HG03039 (cell line): ENCODE results near the gene SYTL2.

Source experiments
- ATAC-seq: cut with Tn5 transposase; IDR thresholded peaks from one replicate; pipeline ENCODE4 v1.9.1; 2021; ENCODE audit warnings: mild to moderate bottlenecking, moderate library complexity; ENCODE audit not compliant: unreplicated experiment

Gene SYTL2

DNA sequence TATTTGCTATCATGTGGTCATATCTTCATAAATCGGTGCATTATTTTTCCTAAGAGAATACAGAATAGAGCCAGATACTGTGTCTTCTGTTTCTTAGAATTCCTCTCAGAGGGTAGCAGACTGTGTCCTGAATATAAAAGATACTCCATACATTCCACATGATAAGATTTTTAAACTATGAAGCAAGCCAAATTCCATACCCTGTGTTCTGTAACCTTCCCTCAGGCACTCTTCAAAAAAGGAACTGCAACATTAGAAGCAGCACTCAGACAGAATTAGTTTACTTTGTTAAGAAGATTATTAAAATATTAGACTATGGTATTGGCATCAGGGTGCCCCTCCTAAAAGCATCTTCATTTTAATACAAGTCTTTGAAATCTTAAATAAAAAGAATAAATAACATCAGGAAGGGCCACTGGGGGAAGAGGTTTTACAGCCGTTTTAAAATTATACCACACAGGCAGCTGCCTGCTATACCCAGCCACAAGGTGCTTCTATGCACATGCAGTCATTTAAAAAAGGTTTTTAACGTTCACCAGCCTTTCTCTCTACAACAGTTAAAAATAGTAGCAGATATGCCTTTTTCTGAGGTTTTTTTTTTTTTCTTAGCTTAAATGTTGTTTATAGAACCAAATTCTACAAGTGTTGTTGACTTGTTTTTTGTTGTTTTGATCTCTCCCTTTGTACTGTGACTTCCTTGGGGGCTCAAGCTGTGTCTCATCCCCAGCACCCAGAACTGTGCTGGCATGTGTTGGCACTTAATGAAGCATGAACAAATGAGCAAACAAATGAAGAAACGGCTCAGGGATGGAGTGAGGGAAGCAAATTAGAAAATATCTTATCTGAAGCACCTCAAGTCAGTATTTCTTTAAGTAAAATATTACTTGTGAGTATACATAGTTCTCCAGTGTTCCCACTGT is 70.2 kb downstream of the SYTL2 start:
- ATAC-seq: no peak

- no peak for ATAC-seq
Observed at GRCh38 chr11:85737738-85738137, 73.2 kb downstream of the SYTL2 start.

DNA sequence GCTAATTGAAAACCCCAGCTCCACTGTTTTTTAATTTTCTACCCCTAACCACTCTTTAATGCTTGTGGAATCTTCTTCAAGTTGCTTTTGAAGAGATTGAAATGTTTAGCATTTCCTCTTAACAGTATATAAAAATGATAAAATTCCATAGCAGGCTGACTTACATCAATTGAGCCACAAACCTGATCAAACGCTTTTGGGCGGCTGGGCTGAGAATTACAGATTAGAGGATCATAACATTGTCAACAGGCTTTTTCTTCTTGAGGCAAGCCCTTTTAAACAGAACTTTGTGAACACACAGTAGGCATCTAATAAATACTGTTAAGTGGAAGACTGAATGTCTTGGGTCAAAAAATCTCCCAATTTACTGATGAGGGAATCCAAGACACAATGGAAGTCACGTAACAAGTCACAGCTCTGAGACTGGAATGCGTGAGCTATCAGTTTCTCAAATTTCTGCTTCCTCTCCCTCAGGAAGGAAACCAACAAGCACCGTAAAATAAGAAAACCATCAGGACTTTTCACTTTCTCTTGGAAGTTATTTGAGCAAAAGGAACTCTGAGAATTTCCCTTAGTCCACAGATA is 75.0 kb downstream of the SYTL2 start:
- no peak for ATAC-seq

- ATAC-seq: no peak
Observed at GRCh38 chr11:85732965-85733364, 78.0 kb downstream of the SYTL2 start.

DNA sequence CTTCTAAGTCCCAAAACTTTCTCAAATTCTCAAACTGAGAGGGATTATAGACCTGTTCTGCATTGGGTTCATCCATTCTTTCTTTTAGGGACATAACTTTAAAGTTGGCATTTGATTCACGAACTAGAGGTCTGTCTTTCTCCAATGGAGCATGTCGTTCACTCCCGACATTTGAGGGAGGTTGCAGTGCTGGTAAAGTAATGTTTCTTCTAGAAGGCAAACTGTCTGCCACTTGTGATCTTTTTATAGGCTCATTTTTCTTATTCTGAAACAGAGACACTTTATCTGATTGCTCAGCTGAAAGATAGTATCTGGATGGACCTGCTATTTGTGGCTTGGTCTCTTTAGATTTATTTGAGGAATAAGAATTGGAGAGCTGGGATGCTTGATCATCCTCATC is 84.6 kb downstream of the SYTL2 start:
- ATAC-seq: no peak

DNA sequence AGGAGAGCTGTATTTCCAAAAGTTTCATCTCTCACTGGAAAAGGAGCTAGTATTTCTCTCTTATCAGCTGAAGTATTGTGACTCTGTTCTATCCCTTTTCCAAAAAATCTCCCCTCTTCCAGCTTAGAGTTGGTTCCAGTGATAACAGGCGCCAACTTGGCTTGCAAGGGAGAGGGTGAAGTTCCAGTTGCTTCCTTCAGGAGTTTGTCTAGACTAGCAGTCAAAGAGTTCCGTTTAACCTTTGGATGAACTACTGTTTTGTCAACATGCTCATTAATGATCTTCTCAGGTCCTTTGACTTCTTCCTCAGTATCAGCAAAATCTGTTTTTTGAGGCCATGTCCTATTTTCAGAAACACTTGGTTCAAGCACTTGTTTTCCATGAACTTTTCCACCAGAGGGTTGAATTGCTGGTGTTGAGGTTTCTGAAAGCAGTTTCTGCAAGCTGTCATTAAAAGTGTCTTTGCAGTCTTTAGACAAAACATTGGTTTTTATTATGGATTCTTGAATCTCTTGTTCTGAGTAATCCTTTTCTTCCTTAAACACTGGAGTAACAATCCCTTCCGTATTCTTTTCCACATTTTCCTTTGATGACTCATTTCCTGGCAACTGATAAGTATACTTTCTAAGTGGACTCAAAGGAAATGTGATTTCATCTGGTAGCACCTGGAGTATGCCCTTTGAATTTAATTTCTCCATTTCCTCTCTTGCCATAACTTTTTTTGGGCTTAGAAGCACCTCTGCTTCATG is 85.3 kb downstream of the SYTL2 start:
- ATAC-seq: no peak

- ATAC-seq: no peak
Observed at GRCh38 chr11:85724748-85725465, 86.0 kb downstream of the SYTL2 start.

- no peak for ATAC-seq
Observed at GRCh38 chr11:85723088-85723487, 87.9 kb downstream of the SYTL2 start.

- no peak for ATAC-seq
Observed at GRCh38 chr11:85721191-85721590, 89.8 kb downstream of the SYTL2 start.

- no peak for ATAC-seq
Observed at GRCh38 chr11:85718991-85719807, 91.7 kb downstream of the SYTL2 start.

DNA sequence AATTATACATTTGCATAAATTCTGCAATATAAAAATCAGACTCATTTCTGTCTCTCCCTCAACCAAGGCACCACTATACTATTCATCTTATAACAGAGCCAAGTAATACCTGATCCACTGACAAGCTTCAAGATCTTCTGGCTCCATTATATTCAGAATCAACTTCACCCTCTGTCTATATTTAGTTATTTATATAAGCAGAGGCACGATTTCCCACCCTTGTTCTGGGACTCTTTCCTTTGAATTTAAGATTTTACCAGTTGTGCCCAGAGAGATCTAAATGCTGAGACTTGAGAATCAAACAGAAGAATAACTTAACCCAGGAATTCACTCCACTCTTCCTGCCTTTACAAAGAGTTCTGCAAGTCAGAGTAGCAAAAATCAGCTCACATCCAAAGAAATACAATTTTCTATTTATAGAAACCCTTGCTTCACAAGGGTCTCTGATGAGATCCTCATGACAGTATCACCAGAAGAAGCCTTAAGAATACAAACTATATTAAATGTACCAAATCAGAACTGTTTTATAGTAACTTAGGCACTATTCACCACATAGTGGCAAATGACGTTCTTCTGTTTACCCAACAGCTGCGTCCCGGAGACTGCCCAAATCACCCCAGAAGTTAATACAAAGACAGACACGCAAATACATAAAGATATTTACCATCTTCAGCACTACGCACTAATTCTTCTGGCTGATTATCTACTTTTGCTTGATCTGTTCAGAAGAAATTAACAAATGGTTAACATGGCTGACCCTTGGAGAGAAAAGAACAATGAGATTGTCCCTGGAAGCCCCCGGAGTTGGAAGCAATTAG is 92.6 kb downstream of the SYTL2 start:
- no peak for ATAC-seq

GRCh38 chr11:85717429-85717828 is 93.5 kb downstream of the SYTL2 start:
- ATAC-seq: no peak

- ATAC-seq: no peak
Observed at GRCh38 chr11:85712953-85713352, 98.0 kb downstream of the SYTL2 start.

GRCh38 chr11:85710917-85711316 is 100.0 kb downstream of the SYTL2 start:
- ATAC-seq: no peak

- ATAC-seq: no peak
Observed at GRCh38 chr11:85709941-85710702, 100.8 kb downstream of the SYTL2 start.

DNA sequence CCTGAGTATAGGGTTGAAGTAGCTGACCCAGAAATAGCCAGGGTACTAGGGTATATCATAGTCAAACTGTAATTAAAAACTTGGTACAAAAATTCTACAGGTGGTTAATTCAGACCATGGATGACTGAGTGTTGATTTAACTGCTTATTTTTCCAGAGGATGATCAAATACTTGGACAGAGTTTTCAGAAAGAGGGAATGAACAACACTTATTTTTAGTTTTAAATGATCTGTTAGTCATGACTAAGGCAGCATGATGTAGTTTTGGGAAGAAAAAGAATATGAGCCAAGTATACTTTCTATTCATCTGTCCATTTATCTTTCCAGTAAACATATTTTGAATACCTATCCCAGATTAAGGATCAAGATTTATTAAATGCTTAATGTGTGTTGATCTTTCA is 105.1 kb downstream of the SYTL2 start:
- no peak for ATAC-seq

DNA sequence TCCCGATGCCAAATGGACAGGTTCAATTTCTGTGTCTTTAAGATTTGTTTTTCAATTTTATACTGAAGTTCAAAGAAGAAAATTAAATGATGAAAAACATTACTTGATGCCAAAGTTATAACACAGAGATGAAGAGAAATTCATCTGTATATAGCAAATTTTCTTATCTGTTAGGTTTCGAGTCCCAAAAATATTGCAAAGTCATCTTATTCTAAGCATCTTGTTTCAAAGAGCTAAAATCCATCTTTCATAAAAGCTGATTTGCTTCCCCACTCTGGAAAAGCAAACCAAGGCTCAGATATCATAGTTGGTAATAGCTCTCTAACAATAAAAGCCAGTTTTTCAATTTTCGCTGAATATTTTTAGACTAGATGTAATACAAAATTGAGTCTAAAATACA is 106.0 kb downstream of the SYTL2 start:
- ATAC-seq: no peak

GRCh38 chr11:85699957-85700741 is 110.8 kb downstream of the SYTL2 start:
- peak; percentile 76 for ATAC-seq
